ENCODE results near the gene RPUSD1.

RPUSD1 gene

DNA sequence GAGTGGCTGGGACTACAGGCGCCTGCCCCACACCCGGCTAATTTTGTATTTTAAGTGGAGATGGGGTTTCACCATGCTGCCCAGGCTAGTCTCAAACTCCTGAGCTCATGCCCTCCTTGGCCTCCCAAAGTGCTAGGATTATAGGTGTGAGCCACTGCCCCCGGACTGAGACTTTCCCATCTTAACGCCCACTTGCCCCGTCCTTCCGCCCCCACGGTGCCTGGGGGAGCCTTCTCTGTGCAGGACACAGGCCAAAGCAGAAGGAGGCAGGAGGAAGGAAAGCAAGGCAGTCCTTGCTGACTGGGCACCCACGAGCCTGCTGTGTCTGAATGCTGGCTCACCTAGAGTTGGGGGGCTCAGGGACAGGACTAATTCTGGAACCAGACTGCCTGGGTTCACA, 30.0 kb upstream of the RPUSD1 start:
- no peak for DNase-seq

DNA sequence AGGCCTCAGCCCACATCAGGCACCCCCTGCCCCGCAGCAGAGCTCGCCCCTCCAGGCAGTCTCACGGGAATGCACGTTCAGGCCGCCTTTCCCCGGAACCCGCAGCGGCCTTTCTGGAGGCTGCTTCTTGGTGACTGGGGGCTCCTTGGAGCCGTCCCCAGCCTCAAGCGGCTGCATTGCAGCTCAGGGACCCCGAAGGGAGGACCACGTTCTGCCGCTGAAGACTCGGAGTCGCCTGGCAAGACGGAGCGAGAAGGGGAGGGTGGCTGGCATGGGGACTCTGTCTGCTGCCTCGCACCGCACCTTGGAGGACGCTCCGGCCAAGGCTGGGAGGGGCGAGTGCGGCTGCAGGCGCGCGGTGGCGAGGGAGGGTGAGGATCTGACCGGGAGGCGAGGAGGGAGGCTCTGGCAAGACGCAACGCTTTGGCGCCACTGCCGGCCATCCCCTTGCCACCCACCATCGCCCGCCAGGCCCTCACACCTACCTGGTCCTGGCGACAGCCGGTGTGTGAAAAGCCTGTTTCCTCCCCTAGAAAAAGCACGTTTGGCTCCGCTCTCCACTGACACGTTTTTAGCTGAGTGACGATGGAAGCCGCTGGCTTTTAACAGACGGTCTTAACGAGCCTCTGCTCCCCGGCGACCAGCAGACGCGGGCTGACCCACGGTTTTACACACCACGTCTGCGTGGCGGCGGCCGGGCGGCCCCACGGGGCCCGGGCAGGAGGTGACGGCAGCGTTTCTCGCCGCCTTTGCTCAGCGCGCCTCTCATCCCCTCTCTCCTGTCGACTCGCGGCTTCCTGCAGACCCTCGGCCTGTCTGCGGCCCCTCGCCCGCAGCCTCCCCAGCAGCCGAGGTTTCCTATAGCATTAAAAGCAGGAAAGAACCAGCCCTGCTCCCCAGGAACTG, 29.1 kb upstream of the RPUSD1 start:
- DNase-seq = no peak

GRCh38 chr16:815861-816260, 27.7 kb upstream of the RPUSD1 start:
- no peak for DNase-seq

DNA sequence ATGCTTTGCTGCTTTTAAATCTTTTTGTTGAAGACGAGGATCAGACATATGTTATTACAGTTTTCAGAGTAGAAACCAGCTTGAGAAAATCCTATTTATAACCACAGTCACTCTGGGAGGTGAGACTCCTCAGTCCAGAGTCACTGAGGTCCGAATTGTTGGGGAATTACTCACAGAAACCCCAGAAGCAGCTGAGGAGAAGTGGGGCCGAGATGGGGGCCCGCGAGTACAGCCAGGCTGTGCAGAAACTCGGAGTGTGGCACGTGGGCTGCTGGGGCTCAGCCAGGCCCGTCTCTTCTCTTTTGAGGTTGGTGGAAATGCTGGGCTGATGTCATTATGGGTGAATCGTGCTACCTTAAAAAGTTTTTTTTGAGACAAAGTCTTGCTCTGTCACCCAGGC, 26.8 kb upstream of the RPUSD1 start:
- no peak for DNase-seq

DNA sequence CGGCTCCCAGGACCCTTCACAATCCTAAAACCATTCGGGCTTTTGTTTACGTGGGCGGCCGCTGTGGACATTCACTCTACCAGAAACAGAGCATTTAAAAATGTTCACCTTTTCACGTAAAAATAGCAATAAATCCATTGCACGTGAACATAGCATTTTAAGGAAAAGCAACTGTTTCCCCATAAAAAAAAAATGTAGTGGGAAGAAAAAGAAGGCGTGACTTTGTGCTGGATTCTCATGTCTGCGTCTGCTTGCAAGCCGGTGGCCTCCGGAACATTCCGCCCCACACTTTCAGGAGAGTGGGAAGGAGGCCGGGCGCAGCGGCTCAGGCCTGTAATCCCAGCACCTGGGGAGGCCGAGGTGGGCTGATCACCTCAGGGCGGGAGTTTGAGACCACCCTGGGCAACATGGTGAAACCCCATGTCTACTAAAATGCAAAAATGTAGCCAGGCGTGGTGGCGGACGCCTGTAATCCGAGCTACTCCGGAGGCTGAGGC, 25.8 kb upstream of the RPUSD1 start:
- DNase-seq = no peak

- no peak for DNase-seq
Observed at GRCh38 chr16:813204-813915, 25.2 kb upstream of the RPUSD1 start.

DNA sequence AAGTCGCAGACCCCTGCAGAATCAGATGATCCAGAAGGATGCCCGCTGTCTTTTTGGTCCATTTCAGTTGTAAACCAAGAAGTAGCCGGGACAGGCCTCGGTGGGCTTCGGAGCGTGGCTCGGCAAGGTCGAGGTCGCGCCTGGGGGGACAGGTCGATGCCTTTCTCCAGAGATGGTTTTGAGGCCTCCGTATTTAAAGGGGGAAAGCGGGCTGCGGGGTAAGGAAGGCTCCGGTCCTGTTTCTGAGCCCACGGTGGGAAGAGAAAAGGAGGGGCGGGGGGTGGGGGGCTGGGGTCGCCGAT, 19.9 kb upstream of the RPUSD1 start:
- DNase-seq = no peak

- peak; percentile 83 for DNase-seq
Observed at GRCh38 chr16:807347-808084, 19.3 kb upstream of the RPUSD1 start.

GRCh38 chr16:805474-805873, 17.3 kb upstream of the RPUSD1 start:
- no peak for DNase-seq

DNA sequence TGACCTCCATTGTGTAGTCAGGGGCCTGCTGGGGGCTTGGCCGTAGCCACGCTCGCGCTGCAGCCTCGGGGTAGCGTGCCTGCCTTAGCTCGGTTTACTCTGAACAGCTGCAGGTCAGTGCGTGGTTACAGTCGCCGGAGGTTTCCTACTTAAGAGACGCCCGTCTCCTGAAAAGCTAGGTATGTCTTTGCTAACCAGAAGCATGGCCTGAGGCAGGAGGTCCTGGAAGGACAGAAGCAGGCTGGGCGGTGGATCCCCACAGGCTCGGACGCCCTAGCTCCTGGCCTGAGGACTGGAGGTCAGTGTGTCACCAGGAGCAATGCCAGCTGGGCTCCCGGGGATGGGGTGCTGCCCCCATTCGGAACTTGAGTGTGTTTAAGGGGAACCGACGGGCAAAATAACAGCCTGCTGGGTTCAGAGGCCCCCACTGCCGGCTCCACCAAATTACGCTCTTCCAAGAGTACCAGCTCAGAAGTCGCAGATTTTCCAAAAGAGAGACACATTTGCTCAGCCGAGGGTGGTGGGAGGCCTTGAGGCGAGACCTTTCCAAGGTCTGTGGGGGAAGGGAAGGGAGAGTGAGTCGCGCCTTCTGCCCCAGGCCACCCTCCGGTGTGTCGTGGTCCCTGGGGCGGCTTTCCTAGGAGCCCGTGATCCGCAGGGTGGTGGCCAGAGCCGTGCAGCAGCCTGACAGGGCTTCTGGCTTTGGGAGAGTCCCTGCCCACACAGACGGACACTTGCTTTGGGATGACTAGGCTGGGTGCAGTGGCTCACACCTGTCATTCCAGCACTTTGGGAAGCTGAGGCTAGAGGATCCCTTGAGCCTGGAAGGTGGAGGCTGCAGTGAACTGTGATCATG, 16.2 kb upstream of the RPUSD1 start:
- DNase-seq = no peak

DNA sequence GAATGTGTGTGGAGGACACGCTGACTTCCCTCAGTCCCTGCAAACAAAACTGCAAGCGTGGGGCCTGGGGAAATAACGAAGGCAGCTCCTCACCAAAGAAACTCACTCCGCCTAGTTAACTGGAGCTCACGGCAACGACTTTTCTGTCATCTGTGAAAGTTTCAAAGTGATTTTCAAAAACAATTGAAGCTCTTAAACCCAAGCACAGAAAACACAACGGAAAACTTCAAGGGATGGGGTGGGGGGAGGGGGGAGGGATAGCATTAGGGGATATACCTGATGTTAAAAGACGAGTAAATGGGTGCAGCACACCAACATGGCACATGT, 15.5 kb upstream of the RPUSD1 start:
- DNase-seq = no peak

DNA sequence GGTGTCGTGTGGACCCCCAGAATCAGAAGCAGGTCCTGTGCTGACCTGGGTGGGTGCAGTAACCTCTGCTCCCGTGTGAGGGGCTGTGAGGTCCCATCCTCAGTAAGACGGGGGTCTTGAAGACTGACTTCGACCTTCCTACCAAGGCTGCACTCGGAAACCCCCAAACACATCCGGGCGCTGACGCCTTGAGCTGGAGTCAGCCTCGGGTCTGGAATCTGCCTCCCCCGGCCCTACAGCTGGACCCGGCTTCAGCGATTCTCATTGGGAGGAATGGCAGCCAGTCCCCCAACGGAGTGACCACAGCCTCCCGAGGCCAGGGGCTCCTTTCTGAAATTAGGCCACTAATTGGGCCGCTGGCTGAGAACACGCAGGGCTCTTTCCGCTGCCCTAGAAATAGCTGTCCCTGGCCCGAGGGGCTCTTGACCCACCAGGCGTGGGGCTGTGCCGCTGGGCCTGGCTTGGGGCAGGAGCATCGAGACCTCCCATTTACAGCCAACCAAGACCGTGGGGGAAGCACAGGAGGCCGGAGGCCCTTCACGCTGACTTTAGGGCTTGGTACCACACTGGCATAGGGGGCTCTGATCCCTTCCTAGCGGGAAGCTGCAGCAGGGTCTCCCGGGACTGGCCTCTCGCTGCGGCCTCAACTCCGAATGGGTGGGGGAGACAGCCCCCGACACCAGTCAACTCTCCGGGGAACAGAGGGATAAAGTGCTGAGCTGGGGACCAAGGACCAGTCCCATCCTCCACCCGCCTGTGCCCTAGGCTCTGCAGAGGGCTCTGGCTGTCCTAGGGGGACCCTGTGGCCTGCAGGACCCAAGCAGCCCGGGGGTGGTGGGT, 15.0 kb upstream of the RPUSD1 start:
- DNase-seq = no peak

GRCh38 chr16:802461-802860, 14.3 kb upstream of the RPUSD1 start:
- no peak for DNase-seq

DNA sequence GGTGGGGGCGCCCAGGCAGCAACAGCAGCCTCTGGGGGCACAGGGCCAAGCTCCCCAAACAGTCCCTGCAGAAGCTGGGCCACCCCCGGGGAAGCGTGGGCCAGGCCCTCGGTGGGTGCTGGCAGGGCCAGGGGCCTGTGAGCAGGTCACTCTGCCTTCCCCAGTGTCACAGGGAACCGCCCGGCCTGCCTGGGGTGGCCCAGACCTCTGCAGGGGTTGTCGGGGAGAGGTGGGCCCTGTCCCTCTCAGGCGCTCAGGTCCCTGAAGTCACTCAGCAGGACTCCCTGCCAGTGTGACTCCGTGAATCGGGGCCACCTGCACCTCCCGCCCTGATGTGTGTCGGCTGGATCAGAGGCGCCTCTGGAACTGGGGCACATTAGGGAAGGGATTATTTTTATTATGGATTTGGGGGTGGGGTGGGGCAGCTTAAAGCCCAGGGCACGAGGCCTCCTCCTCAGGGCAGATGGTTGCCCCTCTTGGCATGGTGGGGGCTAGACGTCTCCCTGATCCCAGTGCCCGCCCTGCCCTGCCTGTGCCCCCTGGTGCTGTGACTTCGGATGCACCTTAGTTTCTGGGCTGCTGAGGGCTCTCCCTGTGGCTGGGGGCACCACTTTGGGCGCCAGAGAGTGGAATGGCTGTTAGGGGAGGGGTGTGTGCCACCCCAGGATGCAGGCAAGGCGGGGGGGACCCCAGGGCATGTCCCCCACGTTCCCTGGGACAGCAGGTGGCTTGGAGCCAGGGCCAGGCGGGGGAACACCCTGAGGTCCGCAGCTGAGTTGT, 13.6 kb upstream of the RPUSD1 start:
- DNase-seq = no peak

DNA sequence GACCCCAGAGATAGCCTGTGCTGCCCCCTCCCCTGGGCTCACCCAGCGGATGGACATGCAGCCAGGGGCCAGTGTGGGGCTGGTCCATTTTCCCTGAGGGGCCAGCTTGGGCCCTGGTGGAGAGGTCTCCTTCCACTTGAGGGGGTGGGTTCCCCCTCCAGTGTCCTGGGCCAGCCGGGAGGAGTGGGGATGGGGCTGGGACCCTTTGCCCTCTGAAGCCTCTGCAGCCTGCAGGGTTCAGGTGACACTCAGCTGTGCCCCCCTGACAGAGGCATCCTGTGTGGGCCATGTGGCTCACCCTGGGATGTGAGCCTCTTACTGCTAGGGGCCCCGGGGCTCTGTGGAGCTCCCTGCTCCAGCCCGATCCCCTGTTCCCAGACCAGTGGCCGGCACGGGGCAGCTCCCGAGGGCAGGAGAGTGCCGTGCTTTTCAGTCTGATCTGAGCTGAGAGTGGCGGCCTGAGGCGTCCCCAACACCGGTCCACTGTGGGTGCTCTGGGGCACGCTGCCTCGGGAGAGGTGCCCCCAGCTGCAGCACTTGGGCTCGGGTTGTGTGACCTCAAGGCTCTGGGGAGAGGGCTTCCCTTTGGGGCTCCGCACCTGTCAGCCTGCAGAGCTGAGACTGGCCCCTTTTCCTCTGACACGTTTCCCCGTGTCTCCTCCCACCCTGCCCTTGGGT, 12.8 kb upstream of the RPUSD1 start:
- no peak for DNase-seq

DNA sequence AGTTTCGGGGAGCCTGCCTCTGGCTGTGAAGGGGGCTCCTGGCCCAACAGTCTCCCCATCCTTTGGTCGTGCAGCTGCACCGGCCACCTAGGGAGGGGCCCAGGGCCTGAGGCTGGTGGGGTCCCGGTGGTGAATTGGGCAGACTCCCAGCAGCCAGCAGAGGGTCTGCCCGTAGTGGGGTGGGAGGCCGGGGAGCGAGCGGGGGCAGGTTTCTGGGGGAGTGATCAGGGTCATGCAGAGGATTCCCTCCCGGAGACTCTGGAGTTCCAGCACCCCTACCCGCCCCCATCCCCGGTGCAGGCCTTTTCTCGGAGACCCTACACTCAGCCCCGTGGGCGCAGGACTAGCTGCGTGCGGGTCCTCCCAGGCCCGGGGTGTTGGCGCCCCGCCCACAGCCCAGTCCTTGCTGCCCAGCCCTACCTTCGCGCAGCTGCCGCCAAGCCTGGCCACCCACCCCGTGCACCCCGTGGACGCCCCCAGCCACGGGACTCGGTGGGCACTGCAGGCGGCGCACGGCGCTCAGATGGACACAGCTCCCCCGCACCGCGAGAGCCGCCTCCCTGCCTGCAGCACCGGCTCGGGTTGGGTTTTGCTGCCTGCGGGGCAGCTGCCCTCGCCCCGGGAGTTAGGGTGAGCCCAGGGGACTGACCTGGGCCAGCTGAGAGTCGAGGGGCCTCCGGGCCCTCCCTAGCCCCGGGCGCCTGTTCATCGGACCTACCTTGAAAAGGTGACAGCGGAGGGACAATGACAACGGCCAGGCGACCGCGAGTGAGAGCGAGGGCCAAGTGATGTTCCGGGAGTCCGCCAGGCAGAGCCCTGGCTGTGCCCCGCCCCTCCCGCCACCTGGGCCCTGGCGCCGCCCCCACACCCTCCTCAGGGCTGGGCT, 12.0 kb upstream of the RPUSD1 start, which contains the start of gene GNG13:
Gene GNG13 (minus strand): TSS at position 787 of the 886 bp plus-strand sequence. CDS start 1,657 bp downstream, outside the sequence.
- DNase-seq = no peak

DNA sequence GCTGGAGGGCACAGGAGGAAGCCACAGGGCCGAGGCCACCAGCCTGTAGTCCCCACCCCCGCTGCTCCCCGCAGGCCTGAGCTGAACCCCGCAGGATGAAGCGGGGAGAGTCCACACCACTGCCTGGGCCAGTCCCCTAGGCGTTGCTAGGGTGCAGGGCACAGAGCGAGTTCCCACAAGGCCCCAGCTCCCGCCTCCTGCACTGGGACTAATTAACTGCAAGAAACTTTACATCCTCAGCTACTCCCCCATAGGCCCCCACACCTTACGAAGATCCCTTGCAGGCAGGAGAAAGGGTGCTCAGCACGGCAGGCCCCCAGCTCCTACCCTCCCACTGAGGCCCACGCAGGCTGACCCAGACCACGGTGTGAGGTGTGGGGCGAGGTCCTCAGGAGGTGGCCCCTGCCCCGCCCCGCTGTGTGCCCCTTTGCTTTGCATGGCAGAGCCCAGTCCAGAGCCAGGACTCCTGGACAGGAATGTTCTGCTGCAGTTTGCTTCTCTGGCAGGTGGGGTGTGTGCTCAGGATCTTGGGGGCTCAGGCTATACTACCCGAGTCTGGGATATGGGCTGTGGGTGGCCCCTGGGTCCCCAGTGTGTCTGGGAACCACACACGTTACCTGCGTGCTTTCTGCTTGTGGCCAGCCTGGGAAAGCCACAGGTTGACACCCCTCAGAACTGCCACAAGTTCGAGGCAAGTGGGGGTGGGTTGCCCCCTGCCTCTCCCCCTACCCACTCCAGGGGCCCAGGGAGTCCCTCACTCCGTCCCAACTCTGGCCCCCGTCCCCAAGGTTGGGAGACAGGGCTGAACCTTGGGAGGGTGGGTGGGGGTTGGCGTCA, 11.1 kb upstream of the RPUSD1 start:
- DNase-seq = no peak

DNA sequence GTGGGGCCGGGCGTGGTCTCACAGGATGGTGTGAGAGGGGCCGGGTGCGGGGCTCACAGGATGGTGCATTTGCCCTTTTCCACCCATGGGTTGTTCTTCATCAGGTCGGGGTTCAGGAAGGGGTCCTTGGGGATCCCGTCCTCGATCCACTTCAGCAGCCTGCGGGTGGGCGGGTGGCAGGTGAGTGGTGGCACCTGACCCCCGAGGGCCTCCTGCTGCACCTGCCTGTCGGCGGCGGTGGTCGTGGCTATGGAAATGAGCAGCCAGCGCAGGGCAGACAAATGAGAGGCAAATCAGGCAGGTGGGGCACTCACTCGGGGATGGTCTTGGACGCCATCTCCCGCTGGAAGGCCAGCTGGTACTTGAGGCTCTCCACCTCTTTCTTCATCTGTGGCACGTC, 10.5 kb upstream of the RPUSD1 start:
- DNase-seq = no peak
